ENCODE data around the gene SORL1. TPM values are rescaled to one million over a fixed set of nuclear protein-coding genes. Genes with fewer than 3 reads are reported as not detected.
"Not testable (repeated sequence)": the region's sequence is repeated elsewhere in the genome, so short reads cannot be mapped to it uniquely, and the experiment has no call there.

Gene SORL1
- total and polyA plus RNA-seq, 4 donors, result 21.4 to 80.6 (median 29.3) TPM

DNA sequence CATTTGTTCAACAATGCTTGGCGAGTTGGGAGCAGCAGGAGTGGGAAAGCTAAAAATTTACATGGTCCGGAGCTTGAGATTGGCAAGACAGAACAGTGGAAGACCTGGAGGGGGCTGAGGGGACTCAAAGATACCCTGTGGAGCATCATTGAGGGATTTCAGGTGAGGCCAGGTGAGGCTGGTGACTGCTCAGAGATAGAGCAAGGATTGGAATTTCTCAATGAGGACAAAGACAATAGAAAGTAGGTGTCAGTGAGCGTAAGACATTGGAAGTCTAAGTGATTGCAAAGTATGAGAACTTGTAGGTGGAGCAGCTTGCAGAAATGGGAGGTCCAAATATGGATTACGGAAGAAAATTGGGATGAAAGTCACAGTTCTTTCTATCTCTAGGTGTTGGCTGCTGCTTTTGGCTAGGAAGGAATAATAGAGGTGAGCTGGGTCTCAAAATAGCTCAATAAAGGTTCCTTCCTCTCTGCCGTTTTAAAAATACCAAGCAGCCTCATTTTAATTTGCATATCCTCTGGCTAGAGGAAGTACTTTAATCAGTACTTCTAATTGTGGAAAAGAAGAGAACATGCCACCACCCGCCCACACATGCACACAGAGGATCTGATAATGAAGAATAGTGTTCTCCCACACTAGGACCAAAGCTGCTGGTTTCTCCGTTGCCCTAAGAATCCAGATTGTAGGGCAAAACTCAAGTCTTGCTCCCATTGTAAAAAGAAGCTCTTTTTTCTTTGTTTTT lies 42.4 kb downstream of the SORL1 start:
- H3K27ac ChIP-seq (ENCODE audit: low read depth, low read length), result no peak overlapping the region
- H3K9me3 ChIP-seq (ENCODE audit: control insufficient read depth, insufficient read depth, low read length), result no peaks in the 10 kb centered on the region

DNA sequence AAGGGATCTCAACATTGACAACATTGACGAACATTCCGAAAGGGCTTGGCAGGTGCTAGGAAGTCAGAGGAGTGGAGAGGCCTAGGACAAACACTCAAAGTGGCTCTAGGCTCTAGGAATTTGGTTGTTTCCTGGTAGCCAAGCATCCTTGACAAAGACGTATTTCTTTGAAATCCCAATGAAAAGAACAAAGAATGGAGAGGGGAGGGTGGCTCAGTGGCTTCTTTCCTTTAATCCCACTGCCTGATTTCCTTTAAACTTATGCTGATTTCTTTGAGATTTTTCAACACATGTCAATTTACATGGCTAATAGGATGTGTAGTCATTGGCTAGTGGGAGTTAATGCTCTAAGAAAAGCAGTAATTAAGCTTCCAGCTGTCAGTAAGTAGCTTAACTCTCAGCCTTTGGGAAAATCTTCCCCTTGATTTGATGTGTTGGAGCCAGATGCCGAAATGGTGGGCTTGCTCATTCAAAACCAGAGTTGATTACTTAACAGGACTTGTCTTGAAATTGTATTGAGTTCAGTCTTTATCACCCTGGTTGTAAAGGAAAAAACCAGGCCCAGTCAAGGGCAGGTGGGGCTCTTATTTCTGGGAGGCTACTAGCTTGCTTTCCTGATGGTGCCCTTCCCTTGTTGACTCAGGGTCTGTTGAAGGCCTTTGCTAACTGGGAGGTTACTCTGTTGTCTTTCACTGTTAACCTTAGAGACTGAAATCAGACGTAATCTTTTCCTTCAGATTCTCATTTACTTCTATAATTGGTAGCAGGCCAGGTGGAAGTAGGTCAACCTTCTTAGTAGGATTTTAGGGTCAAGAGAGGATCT lies 45.3 kb downstream of the SORL1 start:
- Histone ChIP-seq H3K4me1 (ENCODE audit: control insufficient read depth, insufficient read depth, low read length) (no peaks in the 10 kb centered on the region), H3K9me3 (ENCODE audit: control insufficient read depth, insufficient read depth, low read length) (no peaks in the 10 kb centered on the region), H3K4me3 (ENCODE audit: low read depth, low read length) (no peak overlapping the region), H3K27me3 (ENCODE audit: control insufficient read depth, insufficient read depth, low read length) (no peaks in the 10 kb centered on the region), H3K36me3 (ENCODE audit: control insufficient read depth, insufficient read depth, low read length) (no peaks in the 10 kb centered on the region), H3K27ac (ENCODE audit: low read depth, low read length) (no peak overlapping the region)
- 68% methylated on average over 3 of the region's 5 CpGs for WGBS (ENCODE audit: insufficient coverage)
- peak in 2 of 6 donors; percentile 23 to 68 for DNase-seq (ENCODE audit: low read depth in 4 of 6, low spot score in 6 of 6)

More for the DNA sequence above, 42.4 kb downstream of the SORL1 start:
- no peaks in the 10 kb centered on the region for H3K36me3 ChIP-seq (ENCODE audit: control insufficient read depth, insufficient read depth, low read length)
- H3K4me1 ChIP-seq (ENCODE audit: control insufficient read depth, insufficient read depth, low read length), result no peaks in the 10 kb centered on the region
- H3K4me3 ChIP-seq (ENCODE audit: low read depth, low read length), result no peak overlapping the region
- H3K27me3 ChIP-seq (ENCODE audit: control insufficient read depth, insufficient read depth, low read length), result no peaks in the 10 kb centered on the region
- WGBS (ENCODE audit: insufficient coverage), result 89% methylated on average over 6 of the region's 7 CpGs
- DNase-seq (ENCODE audit: low read depth in 4 of 6, low spot score in 6 of 6), result no peak

- no peaks in the 10 kb centered on the region for H3K27me3 ChIP-seq (ENCODE audit: control insufficient read depth, insufficient read depth, low read length)
- no CpG with 5 or more reads among the region's 2 CpGs for WGBS (ENCODE audit: insufficient coverage)
- no peak overlapping the region for H3K4me3 ChIP-seq (ENCODE audit: low read depth, low read length)
- H3K36me3 ChIP-seq (ENCODE audit: control insufficient read depth, insufficient read depth, low read length), result no peaks in the 10 kb centered on the region
- DNase-seq (ENCODE audit: low read depth in 4 of 6, low spot score in 6 of 6), result no peak
- no peak overlapping the region for H3K27ac ChIP-seq (ENCODE audit: low read depth, low read length)
- H3K4me1 ChIP-seq (ENCODE audit: control insufficient read depth, insufficient read depth, low read length), result no peaks in the 10 kb centered on the region
- H3K9me3 ChIP-seq (ENCODE audit: control insufficient read depth, insufficient read depth, low read length), result no peaks in the 10 kb centered on the region
Measured at GRCh38 chr11:121499405-121499804, 47.3 kb downstream of the SORL1 start.

- Histone ChIP-seq H3K27ac (ENCODE audit: low read depth, low read length) (no peak overlapping the region), H3K27me3 (ENCODE audit: control insufficient read depth, insufficient read depth, low read length) (no peaks in the 10 kb centered on the region), H3K9me3 (ENCODE audit: control insufficient read depth, insufficient read depth, low read length) (no peaks in the 10 kb centered on the region), H3K4me3 (ENCODE audit: low read depth, low read length) (no peak overlapping the region), H3K36me3 (ENCODE audit: control insufficient read depth, insufficient read depth, low read length) (no peaks in the 10 kb centered on the region), H3K4me1 (ENCODE audit: control insufficient read depth, insufficient read depth, low read length) (no peaks in the 10 kb centered on the region)
- no peak for DNase-seq (ENCODE audit: low read depth in 4 of 6, low spot score in 6 of 6)
- 73% methylated on average over 2 of the region's 2 CpGs for WGBS (ENCODE audit: insufficient coverage)
Measured at GRCh38 chr11:121500275-121500674, 48.2 kb downstream of the SORL1 start.

DNA sequence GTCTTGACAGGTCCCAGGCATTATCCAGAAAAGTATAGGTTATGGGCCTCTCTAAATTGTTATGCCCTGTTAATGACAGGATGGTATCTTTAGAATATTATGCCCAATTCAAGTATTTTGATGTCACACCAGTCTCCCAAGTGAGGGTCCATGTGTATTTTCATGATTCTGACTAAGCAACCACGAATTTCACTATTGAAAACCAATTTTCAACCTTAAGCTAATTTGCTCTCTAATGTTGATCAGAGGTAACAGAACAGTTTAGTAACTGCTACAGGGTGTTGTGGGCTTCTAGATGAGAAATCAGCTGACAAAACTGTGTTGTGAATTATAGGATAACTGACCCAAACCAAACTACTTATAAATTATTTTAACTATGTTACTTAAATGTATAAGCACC lies 48.6 kb downstream of the SORL1 start:
- H3K4me3 ChIP-seq (ENCODE audit: low read depth, low read length), result no peak overlapping the region
- no peaks in the 10 kb centered on the region for H3K27me3 ChIP-seq (ENCODE audit: control insufficient read depth, insufficient read depth, low read length)
- H3K9me3 ChIP-seq (ENCODE audit: control insufficient read depth, insufficient read depth, low read length), result no peaks in the 10 kb centered on the region
- no peaks in the 10 kb centered on the region for H3K36me3 ChIP-seq (ENCODE audit: control insufficient read depth, insufficient read depth, low read length)
- H3K4me1 ChIP-seq (ENCODE audit: control insufficient read depth, insufficient read depth, low read length), result no peaks in the 10 kb centered on the region
- H3K27ac ChIP-seq (ENCODE audit: low read depth, low read length), result no peak overlapping the region
- DNase-seq (ENCODE audit: low read depth in 4 of 6, low spot score in 6 of 6), result no peak
- WGBS (ENCODE audit: insufficient coverage), result no CpG with 5 or more reads among the region's 1 CpG

DNA sequence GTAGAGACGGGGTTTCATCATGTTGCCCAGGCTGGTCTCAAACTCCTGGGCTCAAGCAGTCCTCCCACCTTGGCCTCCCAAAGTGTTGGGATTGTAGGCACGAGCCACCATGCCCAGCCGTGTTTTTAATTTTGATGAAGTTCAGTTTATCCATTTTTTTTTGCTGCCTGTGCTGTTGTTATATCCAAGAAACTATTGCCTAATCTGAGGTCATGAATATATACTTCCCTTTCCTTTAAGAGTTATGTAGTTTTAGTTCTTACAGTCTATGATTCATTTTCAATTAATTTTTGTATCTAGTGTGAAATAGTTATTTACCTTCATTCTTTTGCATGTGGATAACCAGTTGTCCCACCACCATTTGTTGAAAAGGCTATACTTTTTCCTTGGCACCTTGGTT lies 50.9 kb downstream of the SORL1 start:
- Histone ChIP-seq H3K4me3 (ENCODE audit: low read depth, low read length) (no peak overlapping the region), H3K36me3 (ENCODE audit: control insufficient read depth, insufficient read depth, low read length) (no peaks in the 10 kb centered on the region), H3K4me1 (ENCODE audit: control insufficient read depth, insufficient read depth, low read length) (no peaks in the 10 kb centered on the region), H3K27ac (ENCODE audit: low read depth, low read length) (no peak overlapping the region), H3K9me3 (ENCODE audit: control insufficient read depth, insufficient read depth, low read length) (peaks cover 2% of the 10 kb centered on the region), H3K27me3 (ENCODE audit: control insufficient read depth, insufficient read depth, low read length) (no peaks in the 10 kb centered on the region)
- no peak for DNase-seq (ENCODE audit: low read depth in 4 of 6, low spot score in 6 of 6)
- WGBS (ENCODE audit: insufficient coverage), result no CpG with 5 or more reads among the region's 3 CpGs

- not testable (repeated sequence) for H3K4me1 ChIP-seq (ENCODE audit: control insufficient read depth, insufficient read depth, low read length); H3K4me3 ChIP-seq (ENCODE audit: low read depth, low read length); DNase-seq (ENCODE audit: low read depth in 4 of 6, low spot score in 6 of 6); H3K36me3 ChIP-seq (ENCODE audit: control insufficient read depth, insufficient read depth, low read length); H3K27ac ChIP-seq (ENCODE audit: low read depth, low read length); H3K27me3 ChIP-seq (ENCODE audit: control insufficient read depth, insufficient read depth, low read length); H3K9me3 ChIP-seq (ENCODE audit: control insufficient read depth, insufficient read depth, low read length)
- WGBS (ENCODE audit: insufficient coverage), result no CpG with 5 or more reads among the region's 1 CpG
Measured at GRCh38 chr11:121506237-121506636, 54.1 kb downstream of the SORL1 start.

GRCh38 chr11:121508449-121508848 lies 56.3 kb downstream of the SORL1 start:
- Histone ChIP-seq H3K9me3 (ENCODE audit: control insufficient read depth, insufficient read depth, low read length) (peaks cover 2% of the 10 kb centered on the region), H3K4me1 (ENCODE audit: control insufficient read depth, insufficient read depth, low read length) (peaks cover 6% of the 10 kb centered on the region), H3K36me3 (ENCODE audit: control insufficient read depth, insufficient read depth, low read length) (no peaks in the 10 kb centered on the region), H3K27ac (ENCODE audit: low read depth, low read length) (no peak overlapping the region), H3K4me3 (ENCODE audit: low read depth, low read length) (no peak overlapping the region), H3K27me3 (ENCODE audit: control insufficient read depth, insufficient read depth, low read length) (no peaks in the 10 kb centered on the region)
- peak in 4 of 6 donors; percentile 19 to 70 (median 52) for DNase-seq (ENCODE audit: low read depth in 4 of 6, low spot score in 6 of 6)

DNA sequence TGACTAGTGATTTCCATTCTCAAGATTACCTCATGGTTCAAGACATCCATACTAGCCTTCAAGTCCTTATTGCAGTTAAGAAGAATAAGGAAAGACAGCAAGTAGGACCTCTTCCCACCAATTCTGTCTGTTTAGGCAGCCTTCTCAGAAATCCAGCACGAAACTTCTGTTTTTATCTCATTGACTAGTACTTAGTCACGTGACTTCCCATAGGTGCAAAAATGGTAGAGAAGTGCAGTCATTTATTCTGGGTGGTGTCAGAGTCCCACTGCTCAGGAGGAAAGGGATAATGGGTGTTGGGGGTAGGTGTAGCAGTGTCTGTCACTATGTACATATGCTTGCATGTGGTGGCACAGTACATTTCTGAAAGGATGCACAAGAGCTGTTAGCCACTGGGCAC lies 58.3 kb downstream of the SORL1 start:
- H3K4me1 ChIP-seq (ENCODE audit: control insufficient read depth, insufficient read depth, low read length), result peaks cover 10% of the 10 kb centered on the region
- no peaks in the 10 kb centered on the region for H3K27me3 ChIP-seq (ENCODE audit: control insufficient read depth, insufficient read depth, low read length)
- H3K4me3 ChIP-seq (ENCODE audit: low read depth, low read length), result no peak overlapping the region
- peaks cover 6% of the 10 kb centered on the region for H3K36me3 ChIP-seq (ENCODE audit: control insufficient read depth, insufficient read depth, low read length)
- no peak for DNase-seq (ENCODE audit: low read depth in 4 of 6, low spot score in 6 of 6)
- peaks cover 2% of the 10 kb centered on the region for H3K9me3 ChIP-seq (ENCODE audit: control insufficient read depth, insufficient read depth, low read length)
- WGBS (ENCODE audit: insufficient coverage), result no CpG with 5 or more reads among the region's 2 CpGs
- H3K27ac ChIP-seq (ENCODE audit: low read depth, low read length), result no peak overlapping the region

Measured in spinal cord (tissue), 10 donors.